Ovary (tissue), 9 donors: ENCODE measurements around the gene PNPLA3. TPM values are rescaled to one million over a fixed set of nuclear protein-coding genes. Genes with fewer than 3 reads are reported as not detected.
A peak's percentile ranks its signal among the peaks of the same experiment; 100 is the strongest.

Source experiments
- DNase-seq, 5 donors: peaks; one replicate each; pipeline ENCODE4 v3.0.0-alpha.2; 2019 to 2020
- H3K27ac ChIP-seq, 2 donors: fragments of 200-600 bp; one replicate each; pipeline versions ENCODE4 v1.5.1 to v1.8.0; 2019 to 2022
- H3K27me3 ChIP-seq: fragments of 200-600 bp; one replicate; pipeline ENCODE4 v1.8.0; 2022
- H3K36me3 ChIP-seq: fragments of 200-600 bp; sonication (generic); one replicate; pipeline ENCODE4 v1.5.1; 2019
- H3K4me1 ChIP-seq: one replicate; pipeline ENCODE4 v1.8.1; 2013; ENCODE audit warnings: mild to moderate bottlenecking, moderate library complexity; ENCODE audit not compliant: insufficient read depth
- H3K4me3 ChIP-seq: fragments of 200-600 bp; sonication (generic); one replicate; pipeline ENCODE4 v1.5.1; 2017
- H3K9me3 ChIP-seq, 2 donors: fragments of 200-600 bp in 1 of 2; sonication (generic) in 1 of 2; one replicate each; pipeline versions ENCODE4 v1.5.1 to v1.8.1; 2013 to 2019; ENCODE audit warnings: mild to moderate bottlenecking in 1 of 2, moderate library complexity in 1 of 2
- EP300 ChIP-seq: sonication (generic); formaldehyde crosslinking; IDR thresholded peaks from one replicate; pipeline ENCODE4 v1.6.1; 2017; ENCODE audit warnings: antibody characterized with exemption
- POLR2A ChIP-seq: fragments of 450-650 bp; IDR thresholded peaks from one replicate; pipeline ENCODE4 v1.6.1; 2017; ENCODE audit warnings: antibody characterized with exemption, mild to moderate bottlenecking, moderate library complexity
- WGBS, 3 donors: extraction: QIAGEN DNeasy Blood & Tissue Kit in 1 of 3; methylation state at CpG; one replicate each; pipeline versions ENCODE4 v1.1.5 to v1.1.7; 2013 to 2017; 5-methylcytosine and 5-hydroxymethylcytosine counted together
- intact Hi-C, 4 donors: fragments of 100-400 bp; cut with DNase I; formaldehyde crosslinking; loops; one replicate each; pipeline versions ENCODE4 v1.11.0 to v1.15.1; 2022 to 2023
- polyA plus RNA-seq, 2 donors: library from polyadenylated mRNA; stranded (reverse); fragments of 200-250 nt in 1 of 2; fragments of 350-450 nt in 1 of 2; fragmentation: Illumina TruSeq in 1 of 2; extraction: RNeasy Lipid Tissue Mini Kit (QIAGEN cat#74804) in 1 of 2; gene quantifications; one replicate each; pipeline ENCODE4 v1.2.3, GENCODE V29; 2013 to 2014
- total RNA-seq, 7 donors: library from RNA; depleted of rRNA in 2 of 7; stranded (reverse); fragments of >200 nt in 2 of 7; fragmentation: NEBNext Ultra II Directional in 3 of 7; extraction: Animal tissue kit (Norgen Biotek cat#: 25700) in 3 of 7; gene quantifications; one replicate each; pipeline versions ENCODE4 v1.1.0 to v1.2.4, GENCODE V29; 2016 to 2023
- TF ChIP-seq, protein P1 (sequence below), 3 donors: fragments of 450-650 bp in 2 of 3; fragments of 200-600 bp in 1 of 3; IDR thresholded peaks; one replicate each; pipeline versions ENCODE4 v1.5.1 to v1.8.0; 2016 to 2022; ENCODE audit warnings: antibody characterized with exemption in 3 of 3, mild to moderate bottlenecking in 1 of 3
- donor health status: DM: no; HTN: no; CAD: no; lungs with moderate emphysema.
- donor health status: DM: no; HTN: no; CAD: no.
- donor health status: Bipolar disorder and iron deficiency.
- donor health status: DM: yes; HTN: yes; CAD: no.
- donor health status: DM: no; HTN: no; CAD: no.
- donor health status: DM: yes; HTN: yes; CAD: no.

PNPLA3 gene
- total and polyA plus RNA-seq, 9 donors = 0.31 to 8.0 (median 1.3) TPM

- H3K36me3 ChIP-seq = no peaks in the 10 kb centered on the region
- H3K4me3 ChIP-seq = peak overlapping the region; percentile 30
- DNase-seq = no peak
- 0 to 1% (median 1%) methylated on average over 13 of the region's 13 CpGs for WGBS, 3 donors
- no peaks in the 10 kb centered on the region for H3K9me3 ChIP-seq
- no peak overlapping the region for H3K27ac ChIP-seq
- TF ChIP-seq POLR2A (no peak), EP300 (no peak)
- TF ChIP-seq, protein P1, sequence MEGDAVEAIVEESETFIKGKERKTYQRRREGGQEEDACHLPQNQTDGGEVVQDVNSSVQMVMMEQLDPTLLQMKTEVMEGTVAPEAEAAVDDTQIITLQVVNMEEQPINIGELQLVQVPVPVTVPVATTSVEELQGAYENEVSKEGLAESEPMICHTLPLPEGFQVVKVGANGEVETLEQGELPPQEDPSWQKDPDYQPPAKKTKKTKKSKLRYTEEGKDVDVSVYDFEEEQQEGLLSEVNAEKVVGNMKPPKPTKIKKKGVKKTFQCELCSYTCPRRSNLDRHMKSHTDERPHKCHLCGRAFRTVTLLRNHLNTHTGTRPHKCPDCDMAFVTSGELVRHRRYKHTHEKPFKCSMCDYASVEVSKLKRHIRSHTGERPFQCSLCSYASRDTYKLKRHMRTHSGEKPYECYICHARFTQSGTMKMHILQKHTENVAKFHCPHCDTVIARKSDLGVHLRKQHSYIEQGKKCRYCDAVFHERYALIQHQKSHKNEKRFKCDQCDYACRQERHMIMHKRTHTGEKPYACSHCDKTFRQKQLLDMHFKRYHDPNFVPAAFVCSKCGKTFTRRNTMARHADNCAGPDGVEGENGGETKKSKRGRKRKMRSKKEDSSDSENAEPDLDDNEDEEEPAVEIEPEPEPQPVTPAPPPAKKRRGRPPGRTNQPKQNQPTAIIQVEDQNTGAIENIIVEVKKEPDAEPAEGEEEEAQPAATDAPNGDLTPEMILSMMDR (IDR thresholded peaks at IDR 0.05) = no peak
- no peaks in the 10 kb centered on the region for H3K27me3 ChIP-seq
- intact Hi-C loops = no loop called here
- H3K4me1 ChIP-seq = peaks cover 2% of the 10 kb centered on the region
Measured at GRCh38 chr22:43923191-43923590, 414 bp upstream of the PNPLA3 start.

- WGBS, 3 donors = 71 to 80% (median 71%) methylated on average over 7 of the region's 7 CpGs
- Histone ChIP-seq H3K4me3 (no peak overlapping the region), H3K9me3 (no peaks in the 10 kb centered on the region), H3K27me3 (no peaks in the 10 kb centered on the region), H3K4me1 (peaks cover 2% of the 10 kb centered on the region), H3K36me3 (no peaks in the 10 kb centered on the region), H3K27ac (no peak overlapping the region)
- TF ChIP-seq EP300 (no peak), POLR2A (no peak)
- TF ChIP-seq, protein P1 (IDR thresholded peaks at IDR 0.05) = no peak
- intact Hi-C loops = no loop called here
- no peak for DNase-seq
Measured at GRCh38 chr22:43924877-43925276, 1.3 kb downstream of the PNPLA3 start.

DNA sequence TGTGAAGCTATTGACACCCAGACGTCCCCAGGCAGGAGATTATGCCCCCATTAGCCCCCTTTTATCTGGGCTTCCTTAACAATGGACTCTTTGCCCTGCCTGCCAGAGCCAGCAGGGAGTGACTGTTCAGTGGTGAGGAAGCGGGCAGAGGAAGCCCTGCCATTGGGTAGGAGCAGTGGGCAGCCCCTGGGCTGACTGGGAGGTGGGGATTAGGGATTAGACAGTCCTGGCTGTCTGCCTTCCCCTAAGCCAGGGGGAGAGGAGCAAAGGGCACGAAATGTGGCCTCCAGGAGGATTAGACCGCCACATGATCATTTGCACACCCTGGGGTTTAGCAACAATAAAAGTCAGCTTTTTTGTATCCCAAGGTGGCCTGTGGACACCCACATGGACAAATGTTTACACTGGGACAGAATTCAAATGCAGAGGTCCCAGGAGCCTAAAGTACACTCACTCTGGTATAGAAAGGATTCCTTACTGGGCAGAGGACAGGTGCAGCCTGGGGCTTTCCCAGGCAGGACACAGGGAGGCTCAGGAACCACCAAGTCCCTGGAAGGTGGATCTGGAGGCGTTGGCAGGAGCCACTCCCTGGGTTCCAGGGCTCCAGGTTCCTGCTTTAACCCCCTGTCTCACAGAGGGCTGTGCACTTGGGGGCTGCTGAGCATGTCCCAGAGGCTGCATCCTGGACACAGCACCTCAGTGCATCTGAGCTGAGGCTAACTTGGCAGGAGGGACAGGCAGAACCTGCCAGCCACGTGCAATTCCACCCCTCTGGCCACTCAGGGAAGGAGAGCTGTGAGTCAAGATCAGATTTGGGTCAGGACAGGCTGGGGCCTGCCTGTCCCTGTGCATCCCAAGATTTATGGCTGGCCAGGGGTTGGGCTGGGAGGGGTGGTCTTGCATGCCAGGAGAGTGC, 2.1 kb downstream of the PNPLA3 start:
- Histone ChIP-seq H3K4me3 (no peak overlapping the region), H3K36me3 (no peaks in the 10 kb centered on the region), H3K9me3 (no peaks in the 10 kb centered on the region), H3K27ac (no peak overlapping the region), H3K4me1 (peaks cover 2% of the 10 kb centered on the region), H3K27me3 (no peaks in the 10 kb centered on the region)
- TF ChIP-seq POLR2A (no peak), EP300 (no peak)
- TF ChIP-seq, protein P1 (IDR thresholded peaks at IDR 0.05) = no peak
- no peak for DNase-seq
- intact Hi-C loops = no loop called here
- 75 to 84% (median 76%) methylated on average over 6 of the region's 6 CpGs for WGBS, 3 donors

DNA sequence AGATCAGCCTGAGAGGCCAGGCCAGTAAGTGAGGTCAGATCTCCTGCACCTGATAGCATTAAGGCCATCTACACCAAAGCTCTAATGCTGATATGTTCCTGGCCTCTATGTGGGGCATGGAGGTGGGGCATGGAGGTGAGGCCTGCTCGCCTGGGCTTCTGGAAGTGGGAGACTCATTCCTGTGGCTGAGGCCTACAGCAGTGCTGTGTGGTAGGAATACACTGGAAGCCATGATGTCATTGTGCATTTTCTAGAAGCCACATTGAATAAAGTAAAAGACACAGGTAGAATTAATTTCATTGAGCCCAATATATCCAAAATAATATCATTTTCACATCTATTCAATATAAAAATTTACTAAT, 2.7 kb downstream of the PNPLA3 start:
- intact Hi-C loops = no loop called here

More for the DNA sequence above, 2.7 kb downstream of the PNPLA3 start:
- TF ChIP-seq EP300 = no peak
- TF ChIP-seq, protein P1 (IDR thresholded peaks at IDR 0.05) = no peak
- no peak for TF ChIP-seq POLR2A
- Histone ChIP-seq H3K27me3 (no peaks in the 10 kb centered on the region), H3K9me3 (no peaks in the 10 kb centered on the region), H3K36me3 (no peaks in the 10 kb centered on the region), H3K4me1 (peaks cover 2% of the 10 kb centered on the region), H3K4me3 (no peak overlapping the region), H3K27ac (no peak overlapping the region)
- WGBS, 3 donors = 95 to 100% (median 100%) methylated on average over 1 of the region's 1 CpG
- no peak for DNase-seq
